Skeletal muscle satellite cell (primary cell): ENCODE results near the gene CDK14.

ENCODE experiments used
- H3K27me3 ChIP-seq: 2 replicates; pipeline ENCODE4 v1.7.0; 2013; ENCODE audit warnings: low read length; ENCODE audit not compliant: control insufficient read depth, insufficient read depth
- H3K36me3 ChIP-seq: 2 replicates; pipeline ENCODE4 v1.7.0; 2013; ENCODE audit warnings: mild to moderate bottlenecking, control low read depth, low read length; ENCODE audit not compliant: insufficient read depth
- H3K4me1 ChIP-seq: 2 replicates; pipeline ENCODE4 v1.7.0; 2013; ENCODE audit warnings: low read length; ENCODE audit not compliant: control insufficient read depth, insufficient read depth
- H3K4me2 ChIP-seq: 2 replicates; pipeline ENCODE4 v1.7.0; 2013; ENCODE audit warnings: mild to moderate bottlenecking, low read length
- H3K4me3 ChIP-seq: 2 replicates; pipeline ENCODE4 v1.7.0; 2013; ENCODE audit warnings: low read length
- H3K9ac ChIP-seq: 2 replicates; pipeline ENCODE4 v1.7.0; 2013; ENCODE audit warnings: mild to moderate bottlenecking, low read depth, low read length, moderate library complexity
- H3K9me3 ChIP-seq: replicated peaks from 2 replicates; pipeline ENCODE4 v1.7.0; 2013; ENCODE audit warnings: mild to moderate bottlenecking, control low read depth, low read length

Gene CDK14

DNA sequence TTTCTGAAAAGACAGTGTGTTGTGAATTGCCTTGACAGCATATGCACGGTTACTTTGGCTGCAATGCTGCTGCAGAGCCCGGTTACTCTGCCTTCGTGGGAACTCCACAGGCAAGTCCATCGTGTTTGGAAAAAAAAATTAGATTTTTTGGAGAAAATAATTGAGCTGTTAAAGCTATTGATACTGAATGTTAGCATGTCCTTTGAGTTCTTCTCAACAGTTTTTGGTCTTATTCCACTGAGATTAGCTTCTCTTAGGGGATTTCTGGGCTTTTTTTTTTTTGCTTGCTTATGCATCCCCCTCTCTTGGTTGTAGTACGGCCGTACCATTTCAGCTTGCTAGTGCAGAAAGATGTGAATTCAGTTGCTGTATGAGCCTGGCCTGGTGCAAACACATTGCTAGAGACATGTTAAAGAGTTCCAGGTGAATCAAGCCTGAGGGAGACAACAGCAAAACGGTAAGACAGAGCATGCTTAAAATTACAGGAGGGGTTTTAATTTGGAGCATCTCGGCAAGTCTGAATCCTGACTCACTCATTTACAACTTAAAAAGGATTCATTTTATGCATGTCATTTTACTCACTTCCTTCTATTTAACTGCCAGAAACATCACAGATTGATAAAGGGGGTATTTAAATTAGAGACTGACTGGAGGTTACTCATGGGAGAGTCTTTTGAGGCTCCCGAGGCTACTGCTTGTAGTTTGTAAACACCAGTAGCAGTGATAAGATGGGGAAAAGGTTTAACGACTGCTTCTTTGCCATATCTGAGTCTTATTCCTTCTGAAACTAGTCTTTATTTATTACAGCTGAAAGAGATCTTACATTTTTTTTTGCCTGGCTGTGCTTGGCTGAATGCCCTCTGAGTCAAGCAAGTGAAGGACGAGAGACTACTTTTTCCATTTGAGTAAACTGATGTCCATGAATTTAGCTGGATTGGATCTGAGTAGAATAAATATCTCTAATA lies 113.7 kb downstream of the CDK14 start:
- peaks cover 19% of the 10 kb centered on the region for H3K4me1 ChIP-seq
- no peaks in the 10 kb centered on the region for H3K27me3 ChIP-seq
- no peaks in the 10 kb centered on the region for H3K9me3 ChIP-seq
- no peak overlapping the region for H3K9ac ChIP-seq
- H3K4me2 ChIP-seq = peak overlapping the region; percentile 16
- no peak overlapping the region for H3K4me3 ChIP-seq
- H3K36me3 ChIP-seq = no peaks in the 10 kb centered on the region

DNA sequence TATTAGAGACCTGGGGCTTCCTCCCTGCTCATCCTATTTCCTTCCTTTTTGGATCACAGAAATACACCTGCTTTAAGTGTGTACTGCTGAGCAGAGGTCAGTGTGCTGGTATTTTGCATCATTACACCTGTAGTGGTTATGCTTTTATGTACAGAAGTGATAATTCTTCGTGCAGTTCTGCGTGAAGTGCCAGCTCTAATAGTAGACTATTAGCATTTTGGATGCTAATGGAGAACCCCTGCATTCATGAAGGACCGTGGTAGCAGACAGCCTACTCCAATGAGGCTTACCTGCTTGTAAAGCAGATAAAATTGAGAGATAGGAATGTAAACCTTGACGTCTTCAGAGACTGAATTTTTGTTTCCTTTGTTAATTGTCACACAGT lies 114.3 kb downstream of the CDK14 start:
- H3K9ac ChIP-seq = no peak overlapping the region
- peak overlapping the region; percentile 16 for H3K4me2 ChIP-seq
- H3K4me1 ChIP-seq = peaks cover 19% of the 10 kb centered on the region
- no peaks in the 10 kb centered on the region for H3K36me3 ChIP-seq
- H3K27me3 ChIP-seq = no peaks in the 10 kb centered on the region
- no peaks in the 10 kb centered on the region for H3K9me3 ChIP-seq
- H3K4me3 ChIP-seq = no peak overlapping the region

DNA sequence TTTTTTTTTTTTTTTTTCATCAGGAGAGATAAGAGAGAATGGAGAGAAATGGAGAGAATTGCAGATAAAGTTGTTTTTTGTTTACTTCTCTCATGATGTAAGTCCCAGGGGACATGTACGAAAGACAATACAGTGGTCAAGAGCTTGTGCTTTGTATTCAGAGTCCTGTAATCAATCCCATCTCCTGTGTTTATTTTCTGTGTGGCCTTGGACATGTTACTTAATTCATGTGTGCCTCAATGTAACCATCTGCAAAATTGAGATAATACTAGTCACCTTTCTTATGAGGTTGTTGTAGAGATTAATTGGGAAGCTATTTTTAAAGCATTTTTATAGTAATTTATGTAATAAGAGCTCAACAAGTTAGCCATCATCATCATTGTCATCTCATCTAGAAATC lies 117.5 kb downstream of the CDK14 start:
- Histone ChIP-seq H3K4me3 (no peak overlapping the region), H3K27me3 (no peaks in the 10 kb centered on the region), H3K36me3 (no peaks in the 10 kb centered on the region), H3K4me2 (no peak overlapping the region), H3K9ac (no peak overlapping the region), H3K9me3 (no peaks in the 10 kb centered on the region), H3K4me1 (peaks cover 30% of the 10 kb centered on the region)

DNA sequence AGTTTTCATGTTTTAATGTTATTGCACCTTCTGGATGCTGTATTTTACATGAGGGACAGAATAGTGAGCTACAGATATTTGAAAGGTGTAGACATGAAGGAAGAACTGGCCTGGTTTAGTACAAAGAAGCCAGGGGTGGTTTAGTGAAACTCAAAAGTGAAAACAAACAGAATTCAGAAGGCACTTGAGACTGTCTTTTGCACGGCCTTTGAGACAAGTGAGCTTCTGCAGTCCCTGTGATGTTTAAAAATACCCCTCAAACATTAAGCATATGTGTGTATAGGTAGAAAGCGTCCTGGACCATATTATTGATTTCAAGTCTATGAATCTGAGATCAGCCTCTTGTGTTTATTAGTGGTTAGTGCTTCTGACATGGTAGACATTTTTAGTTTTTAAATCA lies 118.9 kb downstream of the CDK14 start:
- no peak overlapping the region for H3K9ac ChIP-seq
- no peak overlapping the region for H3K4me3 ChIP-seq
- H3K4me1 ChIP-seq = peaks cover 16% of the 10 kb centered on the region
- H3K36me3 ChIP-seq = no peaks in the 10 kb centered on the region
- H3K27me3 ChIP-seq = no peaks in the 10 kb centered on the region
- no peak overlapping the region for H3K4me2 ChIP-seq
- no peaks in the 10 kb centered on the region for H3K9me3 ChIP-seq

DNA sequence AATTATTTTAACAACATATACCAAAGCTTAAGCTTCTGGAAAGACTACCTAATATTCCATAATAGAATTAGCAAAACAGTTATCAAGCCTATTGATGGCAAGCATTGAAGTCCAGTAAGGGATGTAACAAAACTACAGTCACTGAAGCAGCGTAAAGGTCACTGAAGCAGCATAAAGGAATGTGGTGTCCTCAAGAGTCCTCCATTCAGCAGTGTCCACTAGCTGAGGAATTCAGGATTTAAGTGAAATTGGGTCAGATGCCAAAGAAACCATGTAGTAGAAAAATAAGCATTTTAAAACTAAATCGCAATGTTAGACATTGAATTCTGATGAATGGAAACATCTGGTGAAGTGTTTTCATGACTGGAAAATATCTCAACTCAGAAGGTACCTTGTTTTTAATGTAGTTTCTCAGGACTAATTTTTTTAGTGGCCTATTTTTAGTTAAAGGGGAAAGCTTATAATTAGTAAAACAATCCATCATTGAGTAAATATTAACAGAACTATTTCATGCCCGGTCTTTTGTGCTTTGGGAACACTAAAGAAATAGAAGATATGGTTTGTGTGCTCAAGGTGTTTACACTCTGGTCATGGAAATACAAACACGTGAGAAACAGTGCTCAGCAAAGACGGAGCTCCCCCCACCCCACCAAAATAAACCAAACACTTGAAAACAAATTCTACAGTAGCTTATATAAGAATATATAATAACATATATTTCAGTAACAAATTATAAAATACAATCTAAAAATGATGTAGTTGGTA lies 121.4 kb downstream of the CDK14 start:
- Histone ChIP-seq H3K4me2 (peak overlapping the region; percentile 1), H3K27me3 (no peaks in the 10 kb centered on the region), H3K4me1 (peaks cover 24% of the 10 kb centered on the region), H3K9ac (no peak overlapping the region), H3K9me3 (no peaks in the 10 kb centered on the region), H3K36me3 (no peaks in the 10 kb centered on the region), H3K4me3 (no peak overlapping the region)

DNA sequence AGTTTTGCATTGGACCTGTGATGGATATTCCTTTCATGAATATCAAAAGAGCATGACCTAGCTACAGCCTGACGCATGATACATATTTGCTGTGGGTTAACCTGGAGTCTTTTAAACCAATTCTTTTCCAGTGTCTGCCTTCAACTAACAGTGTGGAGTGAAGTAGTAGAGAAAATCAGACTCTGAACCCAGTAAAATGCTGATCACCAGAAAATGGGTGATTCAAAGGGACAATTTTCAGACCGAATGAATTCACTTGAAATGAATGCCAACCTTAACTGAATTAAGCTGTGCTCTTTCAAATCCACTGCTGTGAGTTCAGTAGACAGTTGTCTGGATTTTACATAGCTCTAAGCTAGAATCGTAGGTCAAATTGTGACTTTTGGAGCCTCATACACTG lies 123.0 kb downstream of the CDK14 start:
- Histone ChIP-seq H3K9me3 (no peaks in the 10 kb centered on the region), H3K27me3 (no peaks in the 10 kb centered on the region), H3K4me3 (no peak overlapping the region), H3K9ac (no peak overlapping the region), H3K4me1 (peaks cover 32% of the 10 kb centered on the region), H3K36me3 (no peaks in the 10 kb centered on the region), H3K4me2 (no peak overlapping the region)

DNA sequence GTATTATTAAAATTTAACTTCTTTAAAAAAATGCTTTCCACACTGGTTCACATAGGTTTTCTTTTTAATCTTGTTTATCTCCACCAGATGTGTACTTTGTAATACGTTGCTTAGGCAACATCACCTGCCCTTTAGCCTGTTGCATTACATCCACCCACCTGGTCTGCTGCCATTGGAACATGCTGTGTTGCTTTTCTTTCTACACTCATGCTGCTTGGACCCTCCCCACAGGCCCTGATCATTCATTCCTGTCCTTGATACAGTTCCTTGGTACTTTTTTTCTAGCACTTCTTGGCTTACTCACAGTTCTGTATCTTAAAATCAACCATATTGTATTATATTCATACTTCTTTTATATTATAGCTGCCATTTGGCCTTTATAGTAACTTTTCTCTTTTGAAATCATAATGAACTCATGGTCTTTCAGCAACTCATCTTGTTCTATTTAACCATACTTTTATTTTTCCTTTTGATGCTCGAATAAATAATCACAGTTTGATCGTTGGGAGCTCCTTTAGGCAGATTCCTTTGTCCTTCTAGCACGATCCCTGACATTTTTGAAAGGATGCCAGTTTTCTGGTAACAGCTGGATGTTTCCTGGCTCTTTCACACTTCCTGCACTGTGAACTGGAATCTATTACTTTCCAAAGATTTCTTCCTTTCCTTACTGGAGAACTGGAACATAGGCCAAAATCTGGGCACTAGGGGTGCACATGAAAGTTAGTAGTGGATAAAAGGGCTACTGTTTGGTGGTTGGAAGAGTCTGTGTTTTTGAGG lies 125.1 kb downstream of the CDK14 start:
- H3K9me3 ChIP-seq = no peaks in the 10 kb centered on the region
- H3K4me2 ChIP-seq = peak overlapping the region; percentile 53
- H3K27me3 ChIP-seq = no peaks in the 10 kb centered on the region
- H3K4me3 ChIP-seq = peak overlapping the region; percentile 17
- H3K36me3 ChIP-seq = no peaks in the 10 kb centered on the region
- H3K9ac ChIP-seq = no peak overlapping the region
- peaks cover 37% of the 10 kb centered on the region for H3K4me1 ChIP-seq

DNA sequence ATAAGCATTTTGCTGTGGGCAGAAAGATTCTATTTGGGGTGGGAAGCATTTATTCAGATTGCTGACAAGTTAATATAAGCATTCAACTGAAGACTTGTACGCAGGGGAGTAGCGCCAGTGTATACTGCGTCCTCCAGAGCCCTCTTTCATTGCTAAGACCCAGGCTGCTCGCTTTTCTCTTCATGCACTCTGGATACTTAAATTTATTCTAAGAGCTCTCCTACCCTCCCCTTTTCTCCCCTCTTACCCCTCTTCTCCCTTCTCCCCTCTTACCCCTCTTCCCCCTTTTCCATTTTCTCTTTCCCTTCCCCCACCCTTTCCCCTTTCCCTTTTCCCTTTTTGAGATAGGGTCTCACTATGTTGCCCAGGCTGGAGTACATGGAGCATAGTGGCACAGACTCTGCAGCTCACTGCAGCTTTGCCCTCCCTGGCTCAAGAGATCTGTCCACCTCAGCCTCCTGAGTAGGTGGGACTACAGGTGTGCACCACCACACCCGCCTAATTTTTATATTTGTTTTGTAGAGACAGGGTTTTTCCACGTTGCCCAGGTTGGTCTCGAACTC lies 125.8 kb downstream of the CDK14 start:
- H3K27me3 ChIP-seq = no peaks in the 10 kb centered on the region

DNA sequence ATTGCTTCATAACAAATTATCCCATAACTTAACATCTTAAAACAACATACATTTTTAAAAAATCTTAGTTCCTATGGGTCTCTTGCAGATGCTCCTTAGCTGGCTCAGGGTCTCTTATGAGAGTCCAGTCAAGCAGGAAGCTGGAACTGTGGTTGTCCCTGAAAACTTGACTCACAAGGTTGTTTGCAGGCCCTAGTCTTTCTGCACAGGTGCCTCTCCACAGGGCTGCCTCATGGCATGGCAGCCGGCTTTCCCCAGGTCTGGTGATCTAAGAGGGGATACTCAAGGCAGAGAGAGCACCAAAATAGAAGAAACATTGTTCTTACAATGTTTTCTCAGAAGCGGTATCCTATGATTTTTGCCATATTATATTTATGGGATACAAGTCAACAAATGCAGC lies 127.1 kb downstream of the CDK14 start:
- no peak overlapping the region for H3K9ac ChIP-seq
- no peaks in the 10 kb centered on the region for H3K9me3 ChIP-seq
- peaks cover 32% of the 10 kb centered on the region for H3K4me1 ChIP-seq
- no peaks in the 10 kb centered on the region for H3K27me3 ChIP-seq
- no peak overlapping the region for H3K4me3 ChIP-seq
- no peaks in the 10 kb centered on the region for H3K36me3 ChIP-seq
- no peak overlapping the region for H3K4me2 ChIP-seq

More for the DNA sequence above, 125.8 kb downstream of the CDK14 start:
- Histone ChIP-seq H3K4me3 (no peak overlapping the region), H3K9me3 (no peaks in the 10 kb centered on the region), H3K4me2 (no peak overlapping the region), H3K4me1 (peaks cover 40% of the 10 kb centered on the region), H3K9ac (no peak overlapping the region), H3K36me3 (no peaks in the 10 kb centered on the region)

DNA sequence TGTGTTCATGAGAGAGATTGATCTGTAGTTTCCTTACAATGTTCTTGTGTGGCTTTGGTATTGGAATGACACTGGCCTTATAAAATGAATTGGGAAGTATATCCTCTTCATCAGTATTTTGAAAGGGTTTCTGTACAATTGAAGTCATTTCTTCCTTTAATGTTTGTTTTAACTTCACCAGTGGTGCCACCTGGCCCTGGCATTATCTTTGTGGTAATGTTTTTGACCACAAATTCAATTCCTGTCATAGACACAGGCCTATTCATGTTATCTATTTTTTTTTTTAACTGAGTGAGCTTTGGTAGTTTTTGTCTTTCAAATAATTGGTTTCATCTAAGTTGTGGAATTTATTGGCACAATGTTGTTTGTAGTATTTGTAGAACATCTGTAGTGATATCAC lies 127.7 kb downstream of the CDK14 start:
- Histone ChIP-seq H3K9ac (no peak overlapping the region), H3K4me3 (no peak overlapping the region), H3K4me2 (no peak overlapping the region), H3K27me3 (no peaks in the 10 kb centered on the region), H3K9me3 (no peaks in the 10 kb centered on the region), H3K4me1 (peaks cover 32% of the 10 kb centered on the region), H3K36me3 (no peaks in the 10 kb centered on the region)

DNA sequence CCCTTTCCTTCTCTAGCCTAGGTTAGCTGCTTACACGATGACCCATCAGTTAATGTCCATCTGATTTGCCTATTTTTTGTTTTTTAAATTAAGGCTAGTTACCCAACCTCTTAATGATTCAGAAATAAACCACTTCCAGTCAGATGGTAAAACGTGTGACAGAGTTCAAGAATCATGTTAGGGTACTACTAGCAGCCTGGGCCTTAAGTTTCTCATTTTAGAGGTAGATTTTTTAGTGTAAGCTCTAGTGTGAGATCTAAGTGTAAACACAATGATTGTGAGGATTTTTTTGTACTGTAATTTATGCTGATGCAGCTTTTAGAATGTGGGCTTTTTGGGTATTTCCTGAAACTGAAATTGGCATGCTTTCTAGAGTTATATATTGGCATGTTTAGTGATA lies 130.0 kb downstream of the CDK14 start:
- H3K4me2 ChIP-seq = peak overlapping the region; percentile 23
- peaks cover 26% of the 10 kb centered on the region for H3K4me1 ChIP-seq

More for the DNA sequence above, 130.0 kb downstream of the CDK14 start:
- no peaks in the 10 kb centered on the region for H3K9me3 ChIP-seq
- H3K36me3 ChIP-seq = no peaks in the 10 kb centered on the region
- no peak overlapping the region for H3K9ac ChIP-seq
- no peaks in the 10 kb centered on the region for H3K27me3 ChIP-seq
- H3K4me3 ChIP-seq = no peak overlapping the region
